Fibroblast of peridontal ligament (primary cell): Measurements from ENCODE around the gene GAPDHS.
A peak's percentile ranks its signal among the peaks of the same experiment; 100 is the strongest.

Experiments
- DNase-seq: peaks from one replicate; pipeline ENCODE4 v3.0.0-alpha.2; 2010; ENCODE audit errors: extremely low read depth

The GAPDHS gene

DNA sequence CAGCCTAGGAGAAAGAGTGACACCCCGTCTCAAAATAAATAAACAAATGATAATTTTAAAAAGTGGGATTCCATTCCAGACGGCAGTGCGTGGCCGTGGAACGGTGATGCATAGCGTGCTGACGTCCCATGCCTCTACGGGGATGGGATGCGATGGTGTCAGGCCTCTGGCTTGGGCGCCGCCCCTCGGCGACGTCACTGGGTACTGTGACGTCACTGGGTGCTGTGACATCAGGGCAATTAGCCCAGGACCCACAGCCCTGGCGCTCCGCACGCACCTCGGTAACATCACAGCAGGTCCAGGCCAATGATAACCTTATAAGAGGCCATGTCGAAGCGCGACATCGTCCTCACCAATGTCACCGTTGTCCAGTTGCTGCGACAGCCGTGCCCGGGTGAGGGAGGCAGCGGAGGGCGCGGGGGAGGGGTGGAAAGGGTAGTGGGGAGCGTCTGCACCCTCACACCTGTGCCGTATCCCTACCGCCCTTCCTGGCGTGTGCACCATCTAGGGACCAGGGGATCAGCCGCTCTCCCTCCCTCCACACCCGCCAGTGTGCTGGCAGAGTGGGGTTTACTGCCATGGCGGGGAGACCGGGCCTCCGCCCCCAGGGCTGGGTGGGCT lies at the start of gene GAPDHS:
Gene GAPDHS (plus strand): TSS at position 256 of the 621 bp plus-strand sequence. CDS start 72 bp downstream, at position 328.
- no peak for DNase-seq

DNA sequence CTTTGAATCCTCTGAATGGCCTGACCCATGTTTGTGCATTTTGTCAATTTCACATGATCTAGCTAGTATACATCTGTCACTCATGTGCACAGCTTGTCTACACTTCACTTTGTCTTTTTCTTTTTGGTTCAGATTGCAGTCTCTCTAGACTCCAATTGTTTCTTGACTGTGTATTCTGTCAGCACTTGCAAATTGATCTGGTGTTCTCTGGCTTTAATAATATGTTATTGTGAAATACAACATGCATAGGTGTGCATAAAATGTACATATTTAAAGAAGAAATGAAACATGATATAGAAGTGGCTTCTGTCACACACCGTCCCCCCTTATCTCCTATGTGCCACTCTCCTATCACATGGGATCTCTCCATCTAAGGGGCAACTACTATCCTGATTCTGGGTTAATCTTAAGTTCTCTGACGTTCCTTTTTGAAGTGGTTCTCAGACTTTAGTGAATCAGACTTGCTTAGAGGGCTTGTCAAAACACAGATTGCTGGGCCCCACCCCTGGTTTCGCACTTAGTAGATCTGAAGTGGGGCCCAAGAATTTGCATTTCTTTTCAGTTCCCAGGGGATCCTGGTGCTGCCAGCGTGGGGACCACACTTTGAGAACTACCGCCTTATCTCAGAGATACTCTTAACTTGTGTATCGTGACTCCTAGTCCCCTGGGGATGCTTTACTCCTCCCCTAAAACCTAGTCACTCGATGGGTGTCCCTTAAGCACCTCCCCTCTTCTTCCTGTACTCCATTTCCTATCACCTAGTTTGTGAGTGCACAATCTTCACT lies 48.8 kb upstream of the GAPDHS start:
- DNase-seq: no peak

DNA sequence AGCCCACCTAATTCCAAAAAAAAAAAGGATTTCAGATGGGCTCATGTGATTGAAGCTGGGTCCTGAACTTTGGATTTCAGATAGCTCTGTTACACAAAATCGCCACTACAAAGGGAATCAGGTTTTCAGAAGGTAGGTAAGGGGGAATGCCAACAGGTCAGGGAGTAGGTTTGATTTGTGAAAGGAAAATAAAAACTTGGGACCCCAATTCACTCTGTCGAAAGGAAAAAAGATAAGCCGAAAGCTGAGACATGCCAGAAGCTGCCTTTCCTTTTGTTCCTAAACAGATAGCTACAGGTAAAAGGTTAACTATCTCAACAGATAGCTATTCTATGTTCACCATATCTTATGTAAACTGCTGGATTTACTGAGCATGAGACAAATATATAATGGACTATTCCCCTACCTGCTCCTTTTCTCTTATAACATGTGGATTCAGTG lies 47.0 kb upstream of the GAPDHS start:
- DNase-seq: no peak

- DNase-seq: no peak
Observed at GRCh38 chr19:35487656-35488182, 45.5 kb upstream of the GAPDHS start.

DNA sequence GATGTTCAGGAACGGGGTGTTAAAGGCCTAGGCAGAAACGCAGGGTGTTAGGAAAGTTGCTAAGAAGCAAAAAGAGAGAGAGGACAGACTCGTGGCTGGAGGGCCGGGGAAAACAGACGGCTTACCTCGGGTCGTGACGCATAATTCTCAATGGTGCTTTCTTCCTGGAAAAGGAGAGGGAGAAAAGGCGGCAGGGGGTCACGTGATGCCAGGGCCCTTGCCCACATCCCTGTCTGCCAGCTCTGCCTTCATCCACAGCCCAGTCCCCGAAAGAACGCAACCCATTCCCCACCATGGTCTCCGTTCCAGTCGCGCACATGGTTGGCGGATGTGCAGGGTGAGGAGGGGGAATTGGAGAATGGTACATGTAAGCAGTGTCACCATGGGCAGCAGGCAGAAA lies 44.6 kb upstream of the GAPDHS start:
- no peak for DNase-seq

DNA sequence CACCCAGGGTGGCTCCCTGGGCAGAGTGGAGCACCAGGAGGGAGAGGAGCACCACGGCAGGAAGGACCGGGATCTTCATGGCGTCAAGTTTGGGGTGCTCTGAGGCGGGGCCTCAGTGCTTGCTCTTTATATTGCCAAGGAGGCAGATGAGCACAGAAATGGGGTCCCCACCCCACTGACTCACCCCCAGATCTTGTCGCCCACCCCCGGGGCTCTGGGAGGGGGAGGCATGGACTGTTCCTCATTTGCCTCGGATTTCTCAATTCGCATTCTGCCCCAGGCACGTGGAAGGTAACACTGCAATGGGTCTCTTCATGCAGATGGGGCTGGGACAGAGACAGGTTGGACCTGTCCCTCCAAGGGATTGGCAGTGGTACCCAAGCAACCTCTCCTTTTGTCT lies 42.9 kb upstream of the GAPDHS start, which contains the start of gene KRTDAP:
Gene KRTDAP (minus strand): TSS at position 101 of the 400 bp plus-strand sequence. CDS start 22 bp downstream, at position 79.
- DNase-seq: no peak

GRCh38 chr19:35491836-35492360 lies 41.4 kb upstream of the GAPDHS start:
- no peak for DNase-seq

GRCh38 chr19:35493971-35494370 lies 39.3 kb upstream of the GAPDHS start:
- DNase-seq: no peak

DNA sequence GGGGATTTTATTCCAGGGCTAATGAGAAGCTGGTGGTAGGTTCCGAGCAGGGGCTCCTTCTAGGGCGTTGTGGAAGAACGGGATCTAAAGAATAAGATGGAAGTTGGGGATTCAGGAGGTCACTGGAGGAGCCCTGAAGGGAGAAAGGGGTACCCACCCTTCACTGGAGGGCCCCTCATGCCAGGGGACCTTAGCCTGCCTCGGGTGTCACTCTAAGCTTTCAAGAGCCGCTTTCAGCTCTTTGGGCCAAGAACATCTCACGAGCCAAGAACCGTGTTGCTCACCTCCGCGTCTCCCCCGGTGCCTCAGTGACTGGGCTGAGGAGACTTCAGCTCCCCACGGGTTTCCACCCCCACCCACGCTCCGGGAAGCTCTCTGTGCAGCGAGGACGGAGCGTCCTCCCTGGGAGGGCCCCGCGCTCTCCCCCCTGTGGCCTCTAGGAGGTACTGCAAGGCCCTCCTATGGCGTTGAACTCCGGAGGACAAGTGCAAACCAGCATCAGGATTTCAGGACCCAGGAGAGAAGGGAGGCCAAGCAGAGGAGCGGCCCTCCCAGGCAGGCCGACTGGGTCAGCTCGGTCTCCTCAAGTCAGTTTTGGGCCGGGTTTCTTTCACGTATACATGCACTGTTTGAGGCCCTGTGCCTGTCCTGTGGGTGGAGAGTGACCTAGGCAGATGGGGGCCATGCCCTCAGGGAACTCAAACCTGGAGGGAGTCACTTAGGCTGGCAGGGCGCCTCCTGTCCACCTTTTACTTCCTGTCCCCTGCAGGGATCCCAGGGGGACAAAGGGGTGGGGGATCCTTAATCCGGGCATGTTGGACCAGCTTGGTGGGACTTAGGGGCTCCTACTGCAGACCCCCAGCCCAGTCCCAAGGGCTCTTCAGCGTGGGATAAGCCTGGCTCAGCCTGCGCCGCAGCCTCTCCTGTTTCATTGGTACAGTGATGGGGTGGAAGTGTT lies 37.9 kb upstream of the GAPDHS start:
- peak; percentile 56 for DNase-seq

DNA sequence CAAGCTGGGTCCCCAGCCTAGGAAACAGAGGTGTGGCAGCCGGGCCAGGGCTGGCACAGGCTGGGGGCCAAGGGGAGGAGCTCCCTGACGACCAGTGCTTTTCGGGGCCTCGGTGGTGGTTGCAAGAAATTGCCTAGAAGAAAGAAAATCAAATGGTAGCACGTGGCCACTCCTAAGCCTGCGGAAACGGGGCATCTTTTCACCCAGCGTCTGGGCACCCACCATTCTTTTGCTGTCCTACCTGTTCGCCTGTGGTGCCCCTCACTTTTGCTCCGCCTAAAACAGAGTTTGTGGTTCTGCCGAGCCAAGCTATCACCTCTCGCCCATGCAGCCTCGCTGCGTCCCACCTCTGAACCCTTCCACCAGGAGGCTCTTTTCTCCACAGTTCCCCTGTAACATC lies 35.9 kb upstream of the GAPDHS start:
- DNase-seq: no peak

GRCh38 chr19:35498220-35498619 lies 35.0 kb upstream of the GAPDHS start:
- no peak for DNase-seq

DNA sequence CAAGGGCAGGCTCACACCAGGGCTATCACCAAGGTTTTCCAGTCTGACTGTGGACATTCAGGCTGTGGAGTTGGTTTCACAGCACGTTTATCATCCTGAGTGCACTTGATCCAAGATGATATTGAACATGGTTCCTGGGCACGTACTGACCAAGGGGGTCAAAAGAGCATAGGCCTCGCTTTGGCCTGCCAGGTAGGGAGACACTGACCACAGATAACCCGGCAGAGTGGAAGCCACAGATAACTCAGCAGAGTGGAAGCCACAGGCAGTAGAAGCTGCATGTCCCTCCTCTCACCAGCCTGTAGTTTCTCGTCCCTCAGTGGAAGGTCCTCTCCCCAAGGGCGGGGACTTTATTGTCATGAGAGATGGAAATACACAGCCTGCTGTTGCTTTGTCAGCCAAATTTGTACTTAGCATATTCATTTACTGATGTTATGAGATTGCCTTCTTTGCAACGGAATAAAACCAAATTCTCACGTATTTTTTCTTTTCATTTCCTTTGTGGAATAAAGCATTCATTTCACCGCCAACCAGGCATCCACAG lies 34.2 kb upstream of the GAPDHS start:
- DNase-seq: no peak

- DNase-seq: no peak
Observed at GRCh38 chr19:35500611-35501010, 32.6 kb upstream of the GAPDHS start.

- DNase-seq: no peak
Observed at GRCh38 chr19:35501684-35502083, 31.6 kb upstream of the GAPDHS start.

- no peak for DNase-seq
Observed at GRCh38 chr19:35502751-35503150, 30.5 kb upstream of the GAPDHS start.

- DNase-seq: no peak
Observed at GRCh38 chr19:35506011-35506410, 27.2 kb upstream of the GAPDHS start.

DNA sequence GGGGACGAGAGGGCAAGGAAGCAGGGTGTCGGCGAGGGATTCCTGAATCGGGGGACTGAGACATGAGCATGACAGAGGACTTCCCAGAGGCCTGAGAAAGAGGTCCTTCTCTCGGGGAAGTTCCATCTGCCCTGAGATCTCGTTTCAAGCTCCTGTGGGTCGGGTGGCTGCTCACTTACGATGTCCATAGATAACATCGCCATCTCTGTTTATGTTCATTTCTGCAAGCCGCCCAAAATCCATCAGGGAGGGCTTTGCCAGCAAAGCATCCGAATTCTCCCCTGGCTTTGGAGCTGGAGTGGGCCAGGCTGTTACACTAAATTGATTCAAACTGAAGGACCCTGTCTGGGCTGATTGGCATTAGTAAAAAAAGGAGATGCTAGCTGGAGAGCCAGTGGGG lies 25.7 kb upstream of the GAPDHS start:
- DNase-seq: no peak

GRCh38 chr19:35508129-35508528 lies 25.1 kb upstream of the GAPDHS start:
- DNase-seq: no peak

DNA sequence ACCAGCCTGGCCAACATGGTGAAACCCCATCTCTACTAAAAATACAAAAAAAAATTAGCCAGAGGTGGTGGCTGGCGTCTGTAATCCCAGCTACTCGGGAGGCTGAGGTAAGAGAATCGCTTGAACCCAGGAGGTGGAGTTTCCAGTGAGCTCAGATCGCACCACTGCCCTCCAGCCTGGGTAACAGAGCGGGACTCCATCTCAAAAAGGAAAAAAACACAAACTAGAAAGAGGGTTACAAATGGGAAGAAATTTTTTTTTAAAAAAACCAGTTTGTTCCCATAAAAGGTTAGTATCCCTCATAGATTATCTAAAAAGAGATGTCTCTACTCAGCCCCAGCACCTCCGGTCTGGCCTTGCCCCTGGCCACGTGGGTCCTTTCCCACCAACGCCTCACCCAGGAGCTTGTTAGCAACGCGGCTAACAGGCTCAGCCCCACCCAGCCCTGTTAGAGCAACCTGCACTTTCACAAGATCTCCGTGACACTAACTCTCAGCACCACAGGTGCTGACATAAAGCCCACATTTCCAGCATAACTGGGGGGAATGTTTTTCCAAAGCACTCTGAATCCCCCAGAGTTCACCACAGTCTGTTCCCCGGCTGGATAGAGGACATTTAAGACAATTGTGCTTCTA lies 24.1 kb upstream of the GAPDHS start:
- DNase-seq: no peak

GRCh38 chr19:35509861-35510625 lies 23.2 kb upstream of the GAPDHS start:
- peak; percentile 18 for DNase-seq
